Kidney glomerular epithelial cell (primary cell): ENCODE results near the gene PFN1.

ENCODE experiments used
- DNase-seq: peaks from one replicate; lab custom pipeline; 2025; lab: John Stamatoyannopoulos, UW

The PFN1 gene

GRCh38 chr17:4948166-4948930 lies at the start of gene PFN1:
Gene PFN1, minus strand, starts transcription at chr17:4948530. Its CDS starts 136 bp downstream, at chr17:4948394.
- peak; percentile 91 for DNase-seq

GRCh38 chr17:4997302-4998026 lies 49.1 kb upstream of the PFN1 start, which contains the start of the genes INCA1 and KIF1C:
Gene INCA1, minus strand, starts transcription at chr17:4997522. Its CDS starts 3,085 bp downstream, at chr17:4994437.
Gene KIF1C, plus strand, starts transcription at chr17:4997950. Its CDS starts 2,297 bp downstream, at chr17:5000247.
- DNase-seq: peak; percentile 84

- DNase-seq: no peak
Measured at GRCh38 chr17:4994081-4994595, 45.8 kb upstream of the PFN1 start.

GRCh38 chr17:4987767-4988567 lies 39.6 kb upstream of the PFN1 start:
- DNase-seq: no peak

- DNase-seq: peak; percentile 51
Measured at GRCh38 chr17:4986951-4987766, 38.8 kb upstream of the PFN1 start, which contains the start of gene CAMTA2. Gene CAMTA2, minus strand, starts transcription at chr17:4987675. Its CDS starts 1,453 bp downstream, at chr17:4986222.

GRCh38 chr17:4986403-4986802 lies 38.1 kb upstream of the PFN1 start:
- no peak for DNase-seq

GRCh38 chr17:4982305-4982704 lies 34.0 kb upstream of the PFN1 start:
- no peak for DNase-seq

- peak; percentile 39 for DNase-seq
Measured at GRCh38 chr17:4980644-4981216, 32.4 kb upstream of the PFN1 start.

- no peak for DNase-seq
Measured at GRCh38 chr17:4978726-4979125, 30.4 kb upstream of the PFN1 start.

- DNase-seq: no peak
Measured at GRCh38 chr17:4974115-4974670, 25.9 kb upstream of the PFN1 start.

- DNase-seq: no peak
Measured at GRCh38 chr17:4973256-4974114, 25.2 kb upstream of the PFN1 start.

GRCh38 chr17:4972752-4973151 lies 24.4 kb upstream of the PFN1 start:
- no peak for DNase-seq

- DNase-seq: no peak
Measured at GRCh38 chr17:4972322-4972721, 24.0 kb upstream of the PFN1 start.

- DNase-seq: no peak
Measured at GRCh38 chr17:4971826-4972225, 23.5 kb upstream of the PFN1 start.

GRCh38 chr17:4970273-4970672 lies 21.9 kb upstream of the PFN1 start:
- no peak for DNase-seq

GRCh38 chr17:4969551-4970173 lies 21.3 kb upstream of the PFN1 start:
- DNase-seq: no peak

- DNase-seq: peak; percentile 76
Measured at GRCh38 chr17:4969047-4969550, 20.8 kb upstream of the PFN1 start.

GRCh38 chr17:4968486-4969046 lies 20.2 kb upstream of the PFN1 start:
- peak; percentile 62 for DNase-seq
